Common myeloid progenitor, CD34-positive (primary cell): ENCODE data around the gene TMEM123.
"Not testable (repeated sequence)": the region's sequence is repeated elsewhere in the genome, so short reads cannot be mapped to it uniquely, and the experiment has no call there.

Source experiments
- CTCF ChIA-PET: fragments of 350-600 bp; sonication (Branson Sonifier 250); formaldehyde crosslinking; loops from one replicate; lab custom pipeline; 2021; ENCODE audit warnings: antibody characterized with exemption; lab: Charles Lee
- POLR2A ChIA-PET: fragments of 350-600 bp; sonication (Branson Sonifier 250); formaldehyde crosslinking; loops from one replicate; lab custom pipeline; 2021; ENCODE audit warnings: antibody characterized with exemption; lab: Charles Lee
- DNase-seq, 3 donors: peaks; one replicate each; pipeline versions ENCODE4 v3.0.0 to v3.0.0-alpha.2; 2013
- H3K27ac ChIP-seq, 2 experiments: 1 replicate in 1 of 2; 2 replicates in 1 of 2; pipeline ENCODE4 v1.7.0; 2013; ENCODE audit warnings: inconsistent platforms in 2 of 2, low read length in 2 of 2, mild to moderate bottlenecking in 2 of 2, low read depth in 1 of 2, moderate library complexity in 1 of 2; ENCODE audit not compliant: severe bottlenecking in 2 of 2, insufficient read depth in 1 of 2, poor library complexity in 1 of 2
- H3K27me3 ChIP-seq, 5 experiments: replicated peaks in 2 of 5; 1 replicate in 3 of 5; 2 replicates in 2 of 5; pipeline versions ENCODE4 v1.6.1 to v1.7.0; 2013; ENCODE audit warnings: low read length in 4 of 5, mild to moderate bottlenecking in 2 of 5, moderate library complexity in 2 of 5, inconsistent platforms in 1 of 5; ENCODE audit not compliant: insufficient read depth in 5 of 5, control insufficient read depth in 4 of 5
- H3K36me3 ChIP-seq, 4 experiments: 1 replicate in 2 of 4; 2 replicates in 2 of 4; pipeline versions ENCODE4 v1.6.1 to v1.7.0; 2013; ENCODE audit warnings: low read length in 3 of 4, control low read depth in 1 of 4, mild to moderate bottlenecking in 1 of 4; ENCODE audit not compliant: control insufficient read depth in 4 of 4, insufficient read depth in 4 of 4
- H3K4me1 ChIP-seq, 4 experiments: 1 replicate in 3 of 4; 2 replicates in 1 of 4; pipeline versions ENCODE4 v1.6.1 to v1.7.1; 2013; ENCODE audit warnings: low read length in 3 of 4, mild to moderate bottlenecking in 3 of 4, control low read depth in 1 of 4, inconsistent platforms in 1 of 4, moderate library complexity in 1 of 4; ENCODE audit not compliant: control insufficient read depth in 4 of 4, insufficient read depth in 4 of 4; ENCODE audit errors: control extremely low read depth in 1 of 4
- H3K4me3 ChIP-seq, 7 experiments: 1 replicate in 4 of 7; 2 replicates in 3 of 7; pipeline versions ENCODE4 v1.5.1 to v1.7.0; 2013; ENCODE audit warnings: mild to moderate bottlenecking in 7 of 7, low read length in 6 of 7, moderate library complexity in 6 of 7, inconsistent platforms in 2 of 7, low read depth in 2 of 7, control low read depth in 1 of 7; ENCODE audit not compliant: insufficient read depth in 4 of 7, control insufficient read depth in 1 of 7; ENCODE audit errors: extremely low read depth in 1 of 7
- H3K9me3 ChIP-seq, 5 experiments: 1 replicate in 4 of 5; 2 replicates in 1 of 5; pipeline versions ENCODE4 v1.6.1 to v1.7.1; 2013; ENCODE audit warnings: low read length in 4 of 5, mild to moderate bottlenecking in 2 of 5, inconsistent platforms in 1 of 5, low read depth in 1 of 5, moderate library complexity in 1 of 5; ENCODE audit not compliant: control insufficient read depth in 4 of 5, insufficient read depth in 2 of 5; ENCODE audit errors: control extremely low read depth in 1 of 5
- whole genome bisulfite sequencing: methylation state at CpG from one replicate; pipeline ENCODE4 v1.1.5; 2013; ENCODE audit not compliant: insufficient coverage; 5-methylcytosine and 5-hydroxymethylcytosine counted together

The TMEM123 gene

GRCh38 chr11:102444693-102445092 is 7.9 kb downstream of the TMEM123 start:
- H3K4me3 ChIP-seq, DNase-seq, POLR2A ChIA-PET, CTCF ChIA-PET, H3K9me3 ChIP-seq, H3K27ac ChIP-seq, H3K27me3 ChIP-seq: not testable (repeated sequence)
- Histone ChIP-seq H3K36me3 (peaks cover 9 to 46% (median 28%) of the 10 kb centered on the region in 4 experiments), H3K4me1 (peaks cover 17 to 27% (median 25%) of the 10 kb centered on the region in 4 experiments)
- WGBS = no CpG with 5 or more reads among the region's 5 CpGs

GRCh38 chr11:102444142-102444541 is 8.4 kb downstream of the TMEM123 start:
- WGBS = 100% methylated on average over 2 of the region's 4 CpGs
- Histone ChIP-seq H3K4me1 (peaks cover 14 to 22% (median 20%) of the 10 kb centered on the region in 4 experiments), H3K36me3 (peaks cover 9 to 46% (median 28%) of the 10 kb centered on the region in 4 experiments)
- CTCF ChIA-PET = interaction anchor here (2.2 kb wide), 1 partner anchor 19 kb away, joined by 7 read pairs; no protein-coding TSS in a partner anchor
- H3K27me3 ChIP-seq, H3K4me3 ChIP-seq, POLR2A ChIA-PET, H3K9me3 ChIP-seq, H3K27ac ChIP-seq, DNase-seq: not testable (repeated sequence)

- peaks cover 7 to 37% (median 17%) of the 10 kb centered on the region in 4 experiments for H3K36me3 ChIP-seq
- not testable (repeated sequence) for H3K9me3 ChIP-seq, H3K4me3 ChIP-seq, H3K4me1 ChIP-seq, H3K27ac ChIP-seq, H3K27me3 ChIP-seq, DNase-seq
- ChIA-PET POLR2A (interaction anchor here (0.6 kb wide), 1 partner anchor 31 kb away, joined by 4 read pairs; no protein-coding TSS in a partner anchor), CTCF (interaction anchor here (1.5 to 1.8 kb wide), 2 partner anchors 11 to 27 kb away, joined by 4 to 7 read pairs; no protein-coding TSS in a partner anchor)
- WGBS = 85% methylated on average over 4 of the region's 4 CpGs
These were observed 13.6 kb downstream of the TMEM123 start for GRCh38 chr11:102439063-102439363.

GRCh38 chr11:102438311-102439062 is 14.1 kb downstream of the TMEM123 start:
- no peak for DNase-seq
- ChIA-PET POLR2A (interaction anchor here (0.6 kb wide), 1 partner anchor 30 kb away, joined by 4 read pairs; no protein-coding TSS in a partner anchor), CTCF (interaction anchor here (1.5 to 1.8 kb wide), 2 partner anchors 11 to 27 kb away, joined by 4 to 7 read pairs; no protein-coding TSS in a partner anchor)
- peaks cover 0 to 2% (median 0%) of the 10 kb centered on the region in 4 experiments for H3K4me1 ChIP-seq
- H3K9me3 ChIP-seq = peaks cover 0 to 3% (median 0%) of the 10 kb centered on the region in 5 experiments
- H3K36me3 ChIP-seq = peaks cover 7 to 39% (median 18%) of the 10 kb centered on the region in 4 experiments
- no peak overlapping the region for H3K4me3 ChIP-seq
- 97% methylated on average over 14 of the region's 18 CpGs for WGBS
- H3K27me3 ChIP-seq = no peaks in the 10 kb centered on the region
- no peak overlapping the region for H3K27ac ChIP-seq

GRCh38 chr11:102437727-102438126 is 14.8 kb downstream of the TMEM123 start:
- no peaks in the 10 kb centered on the region for H3K27me3 ChIP-seq
- H3K9me3 ChIP-seq = peaks cover 0 to 8% (median 2%) of the 10 kb centered on the region in 5 experiments
- H3K36me3 ChIP-seq = peaks cover 7 to 46% (median 22%) of the 10 kb centered on the region in 4 experiments
- H3K27ac ChIP-seq = no peak overlapping the region
- H3K4me3 ChIP-seq = no peak overlapping the region
- DNase-seq = no peak
- ChIA-PET POLR2A (no interaction called here), CTCF (interaction anchor here (1.5 kb wide), 1 partner anchor 10 kb away, joined by 7 read pairs; no protein-coding TSS in a partner anchor)
- peaks cover 0 to 2% (median 0%) of the 10 kb centered on the region in 4 experiments for H3K4me1 ChIP-seq
- 100% methylated on average over 1 of the region's 2 CpGs for WGBS

- CTCF ChIA-PET = no interaction called here
- WGBS = 100% methylated on average over 1 of the region's 2 CpGs
- POLR2A ChIA-PET = no interaction called here
- DNase-seq = no peak
- no peaks in the 10 kb centered on the region for H3K27me3 ChIP-seq
- peaks cover 7 to 53% (median 22%) of the 10 kb centered on the region in 4 experiments for H3K36me3 ChIP-seq
- H3K4me1 ChIP-seq = peaks cover 0 to 2% (median 0%) of the 10 kb centered on the region in 4 experiments
- H3K4me3 ChIP-seq = no peak overlapping the region
- no peak overlapping the region for H3K27ac ChIP-seq
- peaks cover 0 to 13% (median 3%) of the 10 kb centered on the region in 5 experiments for H3K9me3 ChIP-seq
These were observed 15.6 kb downstream of the TMEM123 start for GRCh38 chr11:102436976-102437375.

GRCh38 chr11:102436561-102436960 is 16.0 kb downstream of the TMEM123 start:
- H3K4me1 ChIP-seq = peaks cover 0 to 2% (median 0%) of the 10 kb centered on the region in 4 experiments
- no peaks in the 10 kb centered on the region for H3K27me3 ChIP-seq
- peaks cover 0 to 15% (median 3%) of the 10 kb centered on the region in 5 experiments for H3K9me3 ChIP-seq
- H3K4me3 ChIP-seq = no peak overlapping the region
- H3K27ac ChIP-seq = no peak overlapping the region
- CTCF ChIA-PET = no interaction called here
- peaks cover 7 to 57% (median 22%) of the 10 kb centered on the region in 4 experiments for H3K36me3 ChIP-seq
- POLR2A ChIA-PET = no interaction called here
- WGBS = 100% methylated on average over 2 of the region's 3 CpGs
- DNase-seq = no peak
